ENCODE results near the gene OR10G8. TPM values are rescaled to one million over a fixed set of nuclear protein-coding genes. Genes with fewer than 3 reads are reported as not detected.

Gene OR10G8
- total RNA-seq, 1 experiment from 2014 or later: not detected

GRCh38 chr11:124072147-124072546 is 45.5 kb downstream of the OR10G8 start:
- BruUV-seq (replicated peaks): no TSS peak
- intact Hi-C loops (cut with micrococcal nuclease; ENCODE audit: unreplicated experiment): no loop called here
- H3K27me3 Mint-ChIP-seq (ENCODE audit: unreplicated experiment): peaks cover 36% of the 10 kb centered on the region
- H3K9me3 Mint-ChIP-seq (ENCODE audit: low read depth, unreplicated experiment): no peaks in the 10 kb centered on the region
- H3K4me1 Mint-ChIP-seq (ENCODE audit: low read depth, unreplicated experiment): no peaks in the 10 kb centered on the region
- H3K36me3 Mint-ChIP-seq (ENCODE audit: insufficient read depth, unreplicated experiment): no peaks in the 10 kb centered on the region
- no peak overlapping the region for H3K27ac Mint-ChIP-seq (ENCODE audit: unreplicated experiment)
- no peak for DNase-seq
- CTCF ChIA-PET: interaction anchor here (1.3 kb wide), 1 partner anchor 122 kb away, joined by 13 read pairs; no protein-coding TSS in a partner anchor
- TF ChIP-seq, protein P1, sequence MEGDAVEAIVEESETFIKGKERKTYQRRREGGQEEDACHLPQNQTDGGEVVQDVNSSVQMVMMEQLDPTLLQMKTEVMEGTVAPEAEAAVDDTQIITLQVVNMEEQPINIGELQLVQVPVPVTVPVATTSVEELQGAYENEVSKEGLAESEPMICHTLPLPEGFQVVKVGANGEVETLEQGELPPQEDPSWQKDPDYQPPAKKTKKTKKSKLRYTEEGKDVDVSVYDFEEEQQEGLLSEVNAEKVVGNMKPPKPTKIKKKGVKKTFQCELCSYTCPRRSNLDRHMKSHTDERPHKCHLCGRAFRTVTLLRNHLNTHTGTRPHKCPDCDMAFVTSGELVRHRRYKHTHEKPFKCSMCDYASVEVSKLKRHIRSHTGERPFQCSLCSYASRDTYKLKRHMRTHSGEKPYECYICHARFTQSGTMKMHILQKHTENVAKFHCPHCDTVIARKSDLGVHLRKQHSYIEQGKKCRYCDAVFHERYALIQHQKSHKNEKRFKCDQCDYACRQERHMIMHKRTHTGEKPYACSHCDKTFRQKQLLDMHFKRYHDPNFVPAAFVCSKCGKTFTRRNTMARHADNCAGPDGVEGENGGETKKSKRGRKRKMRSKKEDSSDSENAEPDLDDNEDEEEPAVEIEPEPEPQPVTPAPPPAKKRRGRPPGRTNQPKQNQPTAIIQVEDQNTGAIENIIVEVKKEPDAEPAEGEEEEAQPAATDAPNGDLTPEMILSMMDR (IDR thresholded peaks at IDR 0.05; ENCODE audit: unreplicated experiment): no peak
- no peak overlapping the region for H3K4me3 Mint-ChIP-seq (ENCODE audit: low read depth, unreplicated experiment)

- TF ChIP-seq, protein P1 (IDR thresholded peaks at IDR 0.05; ENCODE audit: unreplicated experiment): no peak
- H3K9me3 Mint-ChIP-seq (ENCODE audit: low read depth, unreplicated experiment): no peaks in the 10 kb centered on the region
- H3K27me3 Mint-ChIP-seq (ENCODE audit: unreplicated experiment): peaks cover 21% of the 10 kb centered on the region
- no peaks in the 10 kb centered on the region for H3K4me1 Mint-ChIP-seq (ENCODE audit: low read depth, unreplicated experiment)
- no peak for DNase-seq
- CTCF ChIA-PET: interaction anchor here (0.6 kb wide), 2 partner anchors 344 to 365 kb away, joined by 3 to 5 read pairs; no protein-coding TSS in a partner anchor
- no peaks in the 10 kb centered on the region for H3K36me3 Mint-ChIP-seq (ENCODE audit: insufficient read depth, unreplicated experiment)
- BruUV-seq (replicated peaks): no TSS peak
- no peak overlapping the region for H3K27ac Mint-ChIP-seq (ENCODE audit: unreplicated experiment)
- H3K4me3 Mint-ChIP-seq (ENCODE audit: low read depth, unreplicated experiment): no peak overlapping the region
- intact Hi-C loops (cut with micrococcal nuclease; ENCODE audit: unreplicated experiment): no loop called here
Measured at GRCh38 chr11:124074554-124074953, 48.0 kb downstream of the OR10G8 start.

GRCh38 chr11:124075492-124075840 is 48.9 kb downstream of the OR10G8 start:
- TF ChIP-seq, protein P1 (IDR thresholded peaks at IDR 0.05; ENCODE audit: unreplicated experiment): no peak
- no peaks in the 10 kb centered on the region for H3K4me1 Mint-ChIP-seq (ENCODE audit: low read depth, unreplicated experiment)
- CTCF ChIA-PET: no interaction called here
- H3K4me3 Mint-ChIP-seq (ENCODE audit: low read depth, unreplicated experiment): no peak overlapping the region
- intact Hi-C loops (cut with micrococcal nuclease; ENCODE audit: unreplicated experiment): no loop called here
- peaks cover 20% of the 10 kb centered on the region for H3K27me3 Mint-ChIP-seq (ENCODE audit: unreplicated experiment)
- no peak overlapping the region for H3K27ac Mint-ChIP-seq (ENCODE audit: unreplicated experiment)
- H3K36me3 Mint-ChIP-seq (ENCODE audit: insufficient read depth, unreplicated experiment): no peaks in the 10 kb centered on the region
- DNase-seq: no peak
- no peaks in the 10 kb centered on the region for H3K9me3 Mint-ChIP-seq (ENCODE audit: low read depth, unreplicated experiment)
- BruUV-seq (replicated peaks): no TSS peak

DNA sequence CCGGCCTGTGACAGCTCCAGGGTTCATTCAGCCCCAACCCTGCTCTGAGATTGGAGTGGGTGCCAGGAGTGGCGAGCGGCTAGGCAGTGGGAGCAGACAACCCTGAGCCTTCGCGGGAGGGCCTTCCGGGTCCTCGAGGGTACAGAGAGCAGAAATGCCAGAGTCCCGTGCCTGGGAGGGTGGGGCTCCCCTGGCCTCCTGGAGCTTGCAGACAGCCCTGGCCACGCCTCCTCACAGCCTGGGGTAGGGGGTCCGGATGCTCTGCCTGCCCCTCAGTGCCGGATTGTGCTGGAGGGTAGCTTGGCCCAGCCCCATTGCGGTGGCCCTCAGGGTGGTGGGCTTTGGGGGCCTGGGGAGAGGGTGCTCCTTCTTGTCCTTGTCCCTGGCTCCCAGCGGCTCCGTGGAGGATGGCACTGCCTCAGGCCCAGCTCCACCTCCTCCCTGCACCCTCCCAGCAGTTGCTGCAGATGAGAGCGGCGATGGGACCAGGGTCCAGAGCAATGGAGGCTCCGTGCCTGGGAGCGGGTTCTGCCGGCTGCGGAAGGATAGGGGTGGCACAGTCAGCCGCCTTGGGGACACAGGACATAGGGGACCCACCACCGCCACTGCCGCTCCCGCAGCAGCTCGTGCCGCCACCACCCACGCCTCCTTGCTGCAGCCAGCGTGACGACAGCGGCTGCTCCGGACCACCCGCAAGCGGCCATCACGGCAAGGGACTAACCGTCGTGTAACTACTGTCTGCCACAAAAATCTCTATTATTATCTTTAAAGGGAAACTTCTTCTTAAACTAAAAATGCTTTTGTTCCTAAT is 49.4 kb downstream of the OR10G8 start:
- no peak for DNase-seq
- Mint-ChIP-seq H3K36me3 (ENCODE audit: insufficient read depth, unreplicated experiment) (no peaks in the 10 kb centered on the region), H3K4me3 (ENCODE audit: low read depth, unreplicated experiment) (no peak overlapping the region), H3K27ac (ENCODE audit: unreplicated experiment) (no peak overlapping the region), H3K9me3 (ENCODE audit: low read depth, unreplicated experiment) (no peaks in the 10 kb centered on the region), H3K4me1 (ENCODE audit: low read depth, unreplicated experiment) (no peaks in the 10 kb centered on the region), H3K27me3 (ENCODE audit: unreplicated experiment) (peaks cover 20% of the 10 kb centered on the region)
- BruUV-seq (replicated peaks): no TSS peak
- CTCF ChIA-PET: no interaction called here
- TF ChIP-seq, protein P1 (IDR thresholded peaks at IDR 0.05; ENCODE audit: unreplicated experiment): no peak
- intact Hi-C loops (cut with micrococcal nuclease; ENCODE audit: unreplicated experiment): no loop called here
